Astrocyte (in vitro differentiated cells and primary cell): ENCODE measurements around the gene DEFB123.
"Not testable (repeated sequence)": the region's sequence is repeated elsewhere in the genome, so short reads cannot be mapped to it uniquely, and the experiment has no call there.

ENCODE experiments used
- CTCF ChIP-seq: IDR thresholded peaks from 2 replicates; pipeline ENCODE4 v1.5.1; 2011; ENCODE audit warnings: low read depth, mild to moderate bottlenecking, inconsistent platforms, low read length, moderate library complexity; ENCODE audit not compliant: insufficient read depth
- EZH2 ChIP-seq: IDR thresholded peaks from 2 replicates; pipeline ENCODE4 v1.6.1; 2012; ENCODE audit warnings: mild to moderate bottlenecking, low read length, inconsistent platforms; ENCODE audit not compliant: insufficient read depth

- TF ChIP-seq CTCF, EZH2: not testable (repeated sequence)
Measured at GRCh38 chr20:31427576-31427975, 12.9 kb upstream of the DEFB123 start.
